Measurements from ENCODE around the gene CELA1.

DNA sequence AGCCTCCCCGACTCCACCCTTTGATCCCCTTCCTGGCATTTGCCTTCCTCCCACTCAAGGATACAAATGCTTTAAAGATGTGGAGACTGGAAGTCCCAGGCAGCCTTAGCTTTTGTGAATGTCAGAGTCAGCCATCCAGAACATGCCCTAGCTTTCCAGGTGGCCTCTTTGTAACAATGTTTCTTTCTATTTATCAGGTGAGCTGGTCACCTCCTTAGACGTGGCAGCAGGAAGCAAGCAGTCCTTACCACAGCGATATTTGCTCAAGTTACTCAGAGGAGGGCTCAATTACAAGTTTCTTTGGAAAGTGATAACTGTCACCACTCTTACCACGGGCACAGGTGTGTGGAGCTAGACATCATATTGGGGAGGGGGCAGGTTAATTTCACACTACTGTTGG, 39.9 kb upstream of the CELA1 start:
- no peak for TF ChIP-seq POLR2A (IDR thresholded peaks at IDR 0.05)
- TF ChIP-seq, protein P1, sequence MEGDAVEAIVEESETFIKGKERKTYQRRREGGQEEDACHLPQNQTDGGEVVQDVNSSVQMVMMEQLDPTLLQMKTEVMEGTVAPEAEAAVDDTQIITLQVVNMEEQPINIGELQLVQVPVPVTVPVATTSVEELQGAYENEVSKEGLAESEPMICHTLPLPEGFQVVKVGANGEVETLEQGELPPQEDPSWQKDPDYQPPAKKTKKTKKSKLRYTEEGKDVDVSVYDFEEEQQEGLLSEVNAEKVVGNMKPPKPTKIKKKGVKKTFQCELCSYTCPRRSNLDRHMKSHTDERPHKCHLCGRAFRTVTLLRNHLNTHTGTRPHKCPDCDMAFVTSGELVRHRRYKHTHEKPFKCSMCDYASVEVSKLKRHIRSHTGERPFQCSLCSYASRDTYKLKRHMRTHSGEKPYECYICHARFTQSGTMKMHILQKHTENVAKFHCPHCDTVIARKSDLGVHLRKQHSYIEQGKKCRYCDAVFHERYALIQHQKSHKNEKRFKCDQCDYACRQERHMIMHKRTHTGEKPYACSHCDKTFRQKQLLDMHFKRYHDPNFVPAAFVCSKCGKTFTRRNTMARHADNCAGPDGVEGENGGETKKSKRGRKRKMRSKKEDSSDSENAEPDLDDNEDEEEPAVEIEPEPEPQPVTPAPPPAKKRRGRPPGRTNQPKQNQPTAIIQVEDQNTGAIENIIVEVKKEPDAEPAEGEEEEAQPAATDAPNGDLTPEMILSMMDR (IDR thresholded peaks at IDR 0.05) = no peak

All from right lobe of liver (tissue), 4 donors.